Raji (cell line): ENCODE measurements around the gene WSCD2.

Experiments
- POLR2A ChIP-seq: IDR thresholded peaks from 2 replicates; pipeline ENCODE4 v1.6.1; 2011; ENCODE audit warnings: low read depth, low read length, control low read depth; ENCODE audit not compliant: insufficient read depth

WSCD2 gene

DNA sequence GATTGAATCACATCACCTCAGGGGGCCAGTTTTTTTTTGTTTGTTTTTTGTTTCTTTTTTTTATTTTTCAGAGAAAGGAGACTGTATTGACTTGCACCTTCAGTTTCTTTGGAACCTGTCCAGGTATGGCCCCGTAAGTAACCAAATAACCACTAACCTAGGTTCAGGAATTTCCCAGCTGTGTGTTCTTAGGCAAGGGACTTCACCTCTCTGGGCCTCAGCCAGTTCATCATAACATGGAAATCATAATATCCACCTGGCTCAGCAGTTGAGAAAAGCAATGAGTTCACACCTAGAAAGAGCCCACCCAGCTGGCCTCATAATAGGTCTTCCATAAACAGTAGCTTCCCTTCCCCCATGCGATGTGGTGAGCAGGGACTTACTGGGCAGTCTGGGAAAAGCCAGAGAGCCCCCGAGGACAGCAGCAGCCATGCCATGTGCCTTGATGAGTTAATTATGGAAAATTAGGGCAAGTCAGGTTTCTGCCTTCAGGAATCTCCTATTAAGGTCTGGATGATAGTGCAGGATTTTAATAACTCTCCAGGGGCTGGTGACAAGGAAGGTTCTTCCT, 27.4 kb upstream of the WSCD2 start:
- no peak for TF ChIP-seq POLR2A

- no peak for TF ChIP-seq POLR2A
These were observed 26.7 kb upstream of the WSCD2 start for GRCh38 chr12:108102363-108102762.

DNA sequence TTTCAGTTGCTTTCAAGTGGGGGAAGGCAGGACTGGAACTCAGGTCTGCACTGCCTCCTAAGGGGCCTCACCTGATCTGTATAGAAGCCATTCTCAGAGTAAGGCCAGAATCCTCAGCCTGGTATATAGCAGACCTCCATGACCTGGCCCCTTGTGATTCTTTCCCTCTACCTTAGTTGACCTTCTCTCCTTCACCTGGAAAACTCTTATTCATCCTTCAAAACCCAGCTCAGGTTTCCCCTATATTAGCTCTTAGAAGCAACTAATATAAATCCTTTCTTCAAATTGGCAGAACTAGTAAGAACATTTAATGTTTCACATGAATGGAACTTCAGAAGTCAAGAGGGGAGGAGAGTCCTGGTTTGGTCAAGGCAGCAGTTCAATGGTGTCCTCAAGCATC, 26.0 kb upstream of the WSCD2 start:
- no peak for TF ChIP-seq POLR2A

- TF ChIP-seq POLR2A, result no peak
These were observed 25.6 kb upstream of the WSCD2 start for GRCh38 chr12:108103517-108103916.

GRCh38 chr12:108104657-108105056, 24.4 kb upstream of the WSCD2 start:
- no peak for TF ChIP-seq POLR2A

DNA sequence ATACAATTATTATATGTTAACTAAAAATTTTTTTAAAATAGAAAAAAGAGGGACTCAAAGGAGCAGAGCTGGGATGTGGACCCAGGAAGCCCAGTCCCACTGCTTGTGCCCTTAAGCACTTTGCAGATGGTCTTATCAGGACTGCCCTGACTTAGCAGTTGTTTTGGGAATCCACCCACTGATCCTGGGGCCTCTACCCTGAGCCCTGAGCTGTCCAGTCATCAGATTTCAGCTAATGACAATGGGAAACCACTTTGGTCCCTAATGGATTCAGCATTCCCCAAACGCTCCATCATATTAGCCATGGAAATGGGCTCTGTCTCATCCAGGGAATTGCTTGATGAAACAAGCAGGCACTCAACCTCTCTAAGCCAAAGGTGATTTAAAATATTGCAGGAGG, 22.5 kb upstream of the WSCD2 start:
- no peak for TF ChIP-seq POLR2A

- no peak for TF ChIP-seq POLR2A
These were observed 21.8 kb upstream of the WSCD2 start for GRCh38 chr12:108107293-108107692.

DNA sequence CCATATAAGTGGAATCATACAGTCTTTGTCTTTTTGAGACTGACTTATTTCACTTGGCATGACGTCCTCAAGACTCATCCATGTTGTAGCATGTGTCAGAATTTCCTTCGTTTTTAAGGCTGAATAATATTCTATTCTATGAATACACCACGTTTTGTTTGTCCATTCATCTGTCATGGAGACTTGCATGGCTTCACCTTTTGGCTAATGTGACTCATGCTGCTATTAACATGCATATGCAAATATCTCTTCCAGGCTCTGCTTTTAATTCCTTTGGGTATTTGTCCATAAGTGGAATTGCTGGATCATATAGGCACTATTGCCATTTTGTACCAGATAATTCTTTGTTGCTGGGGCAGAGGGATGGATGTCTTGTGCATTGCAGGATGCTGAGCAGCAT, 19.6 kb upstream of the WSCD2 start:
- no peak for TF ChIP-seq POLR2A

DNA sequence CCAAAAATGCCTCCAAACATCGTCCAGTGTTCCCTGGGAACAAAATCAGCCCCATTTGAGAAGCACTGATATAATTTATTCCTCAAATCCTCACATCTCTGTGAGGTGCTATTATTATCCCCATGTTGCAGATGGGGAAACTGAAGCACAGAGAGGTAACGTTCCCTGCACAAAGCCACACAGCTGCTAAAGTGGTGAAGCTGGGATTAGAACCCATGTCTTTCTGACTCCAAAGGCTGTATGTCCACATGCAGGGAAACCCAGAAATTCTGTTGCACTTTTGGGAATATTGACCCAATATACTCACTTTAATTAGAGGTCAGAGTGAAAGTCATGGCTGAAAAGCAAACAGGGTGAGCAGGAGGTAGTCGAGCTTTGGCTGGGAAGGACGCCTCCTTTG, 19.1 kb upstream of the WSCD2 start:
- TF ChIP-seq POLR2A, result no peak

GRCh38 chr12:108110844-108111243, 18.2 kb upstream of the WSCD2 start:
- no peak for TF ChIP-seq POLR2A

- TF ChIP-seq POLR2A, result no peak
These were observed 16.1 kb upstream of the WSCD2 start for GRCh38 chr12:108112832-108113556.

GRCh38 chr12:108115123-108116121, 13.7 kb upstream of the WSCD2 start:
- no peak for TF ChIP-seq POLR2A

DNA sequence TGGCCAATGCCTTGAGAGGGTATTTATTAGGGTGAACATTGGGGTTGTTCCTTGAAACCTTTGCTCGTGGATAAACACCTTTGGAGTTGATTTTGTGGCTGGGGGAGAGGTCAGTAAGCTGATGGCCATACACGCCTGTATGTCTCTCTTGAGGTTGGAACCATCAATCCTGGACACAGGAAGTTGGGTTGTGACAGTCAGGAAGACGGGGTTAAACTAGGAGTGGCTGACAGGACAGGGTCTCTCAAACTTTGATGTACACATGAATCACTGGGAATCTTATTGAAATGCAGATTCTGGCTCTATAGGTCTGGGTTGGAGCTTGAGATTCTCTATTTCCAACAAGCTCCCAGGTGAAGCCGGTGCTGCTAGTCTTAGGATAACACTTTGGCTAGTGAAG, 12.8 kb upstream of the WSCD2 start:
- TF ChIP-seq POLR2A, result no peak

- no peak for TF ChIP-seq POLR2A
These were observed 12.4 kb upstream of the WSCD2 start for GRCh38 chr12:108116699-108117098.

DNA sequence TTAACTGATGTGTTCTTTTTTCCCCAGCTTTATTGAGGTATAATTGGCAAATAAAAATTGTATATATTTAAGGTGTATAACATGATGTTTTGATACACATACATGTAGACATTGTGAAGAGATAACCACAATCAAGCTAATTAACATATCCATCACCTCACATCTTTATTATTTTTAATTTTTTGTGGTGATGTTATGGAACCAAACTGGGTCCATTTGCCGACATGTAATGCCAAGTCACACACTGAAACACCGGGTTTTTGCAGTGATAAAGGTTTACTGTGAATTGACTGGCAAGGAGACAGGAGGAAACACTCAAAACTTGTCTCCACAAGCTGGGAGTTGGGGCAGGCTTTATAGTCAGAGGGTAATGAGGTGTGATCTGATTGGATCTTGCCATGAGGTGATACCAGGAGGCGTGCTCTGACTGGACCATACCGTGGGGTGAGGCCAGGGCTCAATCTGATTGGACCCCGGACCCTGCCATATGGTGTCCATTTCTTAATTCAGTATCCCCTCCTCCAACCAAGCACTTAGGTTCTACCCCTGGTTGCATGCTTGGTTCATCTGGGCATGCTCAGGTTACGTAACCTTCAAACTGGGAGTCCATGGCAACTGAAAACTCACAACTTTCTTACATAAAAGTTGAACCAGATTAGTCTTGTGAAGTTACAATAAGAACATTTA, 11.8 kb upstream of the WSCD2 start:
- no peak for TF ChIP-seq POLR2A
